A673 (cell line): ENCODE data around the gene CPZ. TPM values are rescaled to one million over a fixed set of nuclear protein-coding genes. Genes with fewer than 3 reads are reported as not detected.

Experiments
- BruUV-seq: library from RNA; stranded (reverse); fragments of 400-500 nt; replicated peaks from 2 replicates; lab custom pipeline; 2021; lab: Mats Ljungman, UMichigan
- CTCF ChIA-PET: fragments of 300-600 bp; sonication (Branson Sonifier 250); formaldehyde crosslinking; loops from one replicate; lab custom pipeline; 2022; ENCODE audit warnings: antibody characterized with exemption; lab: Charles Lee
- POLR2A ChIA-PET: fragments of 300-600 bp; sonication (Branson Sonifier 250); formaldehyde crosslinking; loops from one replicate; lab custom pipeline; 2022; ENCODE audit warnings: antibody characterized with exemption; ENCODE audit not compliant: low non-redundant PET; lab: Charles Lee
- DNase-seq: peaks from one replicate; pipeline ENCODE4 v3.0.0-alpha.2; 2015; ENCODE audit warnings: low spot score
- H3K27ac ChIP-seq: fragments of 200-600 bp; sonication (generic); 2 replicates; pipeline ENCODE4 v1.5.1; 2016; ENCODE audit warnings: mixed run types, low read depth, mild to moderate bottlenecking, mixed read lengths, antibody characterized with exemption, low read length; ENCODE audit not compliant: poor library complexity, severe bottlenecking
- H3K27me3 ChIP-seq: fragments of 200-600 bp; sonication (generic); replicated peaks from 2 replicates; pipeline ENCODE4 v1.6.1; 2017; ENCODE audit warnings: mixed run types, low read depth, mild to moderate bottlenecking, mixed read lengths, antibody characterized with exemption, low read length; ENCODE audit not compliant: insufficient read depth, poor library complexity
- H3K36me3 ChIP-seq: fragments of 200-600 bp; sonication (generic); 2 replicates; pipeline ENCODE4 v1.6.1; 2016; ENCODE audit warnings: mixed run types, mild to moderate bottlenecking, mixed read lengths, antibody characterized with exemption, low read length; ENCODE audit not compliant: insufficient read depth, poor library complexity, severe bottlenecking
- H3K4me1 ChIP-seq: fragments of 200-600 bp; sonication (generic); 2 replicates; pipeline ENCODE4 v1.6.1; 2017; ENCODE audit warnings: mixed run types, mild to moderate bottlenecking, mixed read lengths, antibody characterized with exemption, low read length; ENCODE audit not compliant: insufficient read depth, poor library complexity, severe bottlenecking
- H3K4me3 ChIP-seq: fragments of 200-600 bp; sonication (generic); 2 replicates; pipeline ENCODE4 v1.5.1; 2016; ENCODE audit warnings: low read depth, mixed run types, mild to moderate bottlenecking, mixed read lengths, low read length; ENCODE audit not compliant: poor library complexity, severe bottlenecking
- H3K9me3 ChIP-seq: fragments of 200-600 bp; sonication (generic); 2 replicates; pipeline ENCODE4 v1.6.1; 2016; ENCODE audit warnings: mixed run types, low read depth, mild to moderate bottlenecking, mixed read lengths, antibody characterized with exemption, low read length; ENCODE audit not compliant: poor library complexity, severe bottlenecking
- EZH2 ChIP-seq: fragments of 200-600 bp; sonication (generic); IDR thresholded peaks from 2 replicates; pipeline ENCODE4 v1.6.1; 2017; ENCODE audit warnings: borderline replicate concordance, low read depth, mild to moderate bottlenecking, mixed read lengths, antibody characterized with exemption, low read length; ENCODE audit not compliant: poor library complexity, severe bottlenecking
- intact Hi-C: fragments of 100-400 bp; cut with micrococcal nuclease; formaldehyde crosslinking; loops from one replicate; pipeline ENCODE4 v1.10.0; 2022; ENCODE audit not compliant: unreplicated experiment
- total RNA-seq: library from RNA; stranded (reverse); gene quantifications from 2 replicates; pipeline ENCODE4 v1.2.3, GENCODE V29; 2021
- TF ChIP-seq, protein P1 (sequence below): fragments of 300-800, 200-600 bp; sonication (generic); conservative IDR thresholded peaks from 2 replicates; pipeline ENCODE4 v1.5.1; 2017; ENCODE audit warnings: low read depth, mild to moderate bottlenecking, antibody characterized with exemption, low read length, moderate library complexity, mixed read lengths

Gene CPZ
- total RNA-seq, 1 experiment from 2014 or later, result 0.34 TPM

DNA sequence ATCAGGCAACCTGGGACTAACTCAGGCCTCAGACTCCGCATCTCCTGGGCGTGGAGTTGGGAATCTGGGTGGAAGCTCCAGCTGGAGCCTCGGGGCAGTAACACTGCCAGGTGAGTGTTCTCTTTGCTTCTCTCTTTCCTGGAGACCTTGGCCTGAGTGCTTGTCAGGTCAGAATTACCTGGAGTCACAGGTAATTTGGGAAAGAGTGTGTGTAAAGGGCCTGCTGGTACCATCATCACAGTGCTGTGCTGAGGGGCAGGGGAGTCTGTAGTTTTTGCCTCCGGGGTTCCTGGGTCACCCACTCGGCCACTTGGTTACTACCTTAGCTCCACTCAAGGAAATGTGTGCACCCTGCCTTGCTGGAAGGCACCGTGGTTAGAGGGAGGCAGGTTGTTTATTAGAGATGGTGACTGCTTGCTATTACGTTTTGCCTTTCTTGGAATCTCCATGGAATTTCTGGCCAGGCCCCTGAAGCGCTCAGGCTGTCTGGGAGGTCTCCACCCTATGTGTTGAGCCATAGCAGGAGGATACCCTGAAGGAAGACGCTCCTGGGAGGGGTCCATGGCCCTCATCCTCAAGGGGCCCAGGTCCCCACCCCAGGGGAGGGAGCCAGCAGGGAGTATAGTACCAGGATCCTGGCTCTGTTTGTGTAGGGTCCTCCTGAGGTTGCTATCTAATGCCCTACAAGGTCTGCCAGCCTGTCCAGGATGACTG is 9.5 kb upstream of the CPZ start:
- no TSS peak for BruUV-seq
- H3K27me3 ChIP-seq, result peaks cover 52% of the 10 kb centered on the region
- no peaks in the 10 kb centered on the region for H3K36me3 ChIP-seq
- TF ChIP-seq EZH2, result no peak
- TF ChIP-seq, protein P1, sequence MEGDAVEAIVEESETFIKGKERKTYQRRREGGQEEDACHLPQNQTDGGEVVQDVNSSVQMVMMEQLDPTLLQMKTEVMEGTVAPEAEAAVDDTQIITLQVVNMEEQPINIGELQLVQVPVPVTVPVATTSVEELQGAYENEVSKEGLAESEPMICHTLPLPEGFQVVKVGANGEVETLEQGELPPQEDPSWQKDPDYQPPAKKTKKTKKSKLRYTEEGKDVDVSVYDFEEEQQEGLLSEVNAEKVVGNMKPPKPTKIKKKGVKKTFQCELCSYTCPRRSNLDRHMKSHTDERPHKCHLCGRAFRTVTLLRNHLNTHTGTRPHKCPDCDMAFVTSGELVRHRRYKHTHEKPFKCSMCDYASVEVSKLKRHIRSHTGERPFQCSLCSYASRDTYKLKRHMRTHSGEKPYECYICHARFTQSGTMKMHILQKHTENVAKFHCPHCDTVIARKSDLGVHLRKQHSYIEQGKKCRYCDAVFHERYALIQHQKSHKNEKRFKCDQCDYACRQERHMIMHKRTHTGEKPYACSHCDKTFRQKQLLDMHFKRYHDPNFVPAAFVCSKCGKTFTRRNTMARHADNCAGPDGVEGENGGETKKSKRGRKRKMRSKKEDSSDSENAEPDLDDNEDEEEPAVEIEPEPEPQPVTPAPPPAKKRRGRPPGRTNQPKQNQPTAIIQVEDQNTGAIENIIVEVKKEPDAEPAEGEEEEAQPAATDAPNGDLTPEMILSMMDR, result no peak
- H3K4me1 ChIP-seq, result no peaks in the 10 kb centered on the region
- POLR2A ChIA-PET, result no interaction called here
- intact Hi-C loops, result no loop called here
- CTCF ChIA-PET, result no interaction called here
- no peak for DNase-seq
- no peaks in the 10 kb centered on the region for H3K9me3 ChIP-seq
- H3K4me3 ChIP-seq, result no peak overlapping the region
- no peak overlapping the region for H3K27ac ChIP-seq

DNA sequence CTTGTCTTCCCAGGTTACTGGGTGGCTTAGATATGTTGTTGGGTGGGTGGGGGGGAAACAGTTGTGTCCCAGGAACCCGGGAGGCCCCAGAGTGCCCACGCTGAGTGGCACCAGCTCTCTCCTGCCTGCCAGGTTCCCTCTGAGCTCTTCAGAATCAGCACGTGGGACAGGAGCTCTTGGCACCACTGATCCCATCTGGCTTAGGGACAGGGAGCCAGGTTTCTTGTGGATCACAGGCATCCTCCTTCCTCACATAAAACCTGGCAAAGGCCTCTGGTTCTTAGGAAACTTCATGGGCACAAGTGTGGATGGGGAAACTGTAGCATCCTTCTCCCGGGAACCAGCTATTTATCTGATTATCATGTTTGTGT is 8.9 kb upstream of the CPZ start:
- POLR2A ChIA-PET, result no interaction called here
- peaks cover 56% of the 10 kb centered on the region for H3K27me3 ChIP-seq
- DNase-seq, result no peak
- no peaks in the 10 kb centered on the region for H3K4me1 ChIP-seq
- H3K9me3 ChIP-seq, result no peaks in the 10 kb centered on the region
- H3K4me3 ChIP-seq, result no peak overlapping the region
- H3K36me3 ChIP-seq, result no peaks in the 10 kb centered on the region
- BruUV-seq, result no TSS peak
- intact Hi-C loops, result no loop called here
- TF ChIP-seq EZH2, result no peak
- TF ChIP-seq, protein P1, result no peak
- H3K27ac ChIP-seq, result no peak overlapping the region
- CTCF ChIA-PET, result no interaction called here

DNA sequence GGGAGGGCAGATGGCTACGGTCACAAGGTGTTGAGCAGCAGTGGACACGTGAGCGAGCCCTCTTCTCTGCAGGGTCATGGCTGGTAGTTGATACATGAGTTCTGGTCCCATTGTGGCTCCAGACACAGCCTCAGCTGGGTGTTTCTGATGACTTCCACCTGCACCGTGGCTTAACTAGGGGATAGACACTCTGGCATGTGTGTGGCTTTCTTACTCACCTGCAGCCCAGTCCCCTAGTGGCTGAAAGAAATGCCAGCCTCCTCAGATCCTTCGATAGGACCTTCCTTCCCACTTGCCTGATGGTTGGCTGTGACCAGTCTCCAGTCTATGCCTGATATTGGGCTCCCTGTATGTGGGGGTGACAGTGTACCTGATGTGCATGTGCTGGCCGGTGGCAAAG is 7.4 kb upstream of the CPZ start:
- DNase-seq, result no peak
- no peaks in the 10 kb centered on the region for H3K36me3 ChIP-seq
- ChIA-PET POLR2A (no interaction called here), CTCF (no interaction called here)
- H3K4me1 ChIP-seq, result no peaks in the 10 kb centered on the region
- no peaks in the 10 kb centered on the region for H3K9me3 ChIP-seq
- no peak overlapping the region for H3K27ac ChIP-seq
- peaks cover 63% of the 10 kb centered on the region for H3K27me3 ChIP-seq
- intact Hi-C loops, result no loop called here
- TF ChIP-seq, protein P1, result no peak
- TF ChIP-seq EZH2, result no peak
- BruUV-seq, result no TSS peak
- no peak overlapping the region for H3K4me3 ChIP-seq
